GM04503 (cell line): ENCODE measurements around the gene FAM174C.
A peak's percentile ranks its signal among the peaks of the same experiment; 100 is the strongest.

Experiments used
- DNase-seq: peaks from one replicate; pipeline ENCODE4 v3.0.0-alpha.2; 2012; ENCODE audit warnings: low read depth

FAM174C gene

DNA sequence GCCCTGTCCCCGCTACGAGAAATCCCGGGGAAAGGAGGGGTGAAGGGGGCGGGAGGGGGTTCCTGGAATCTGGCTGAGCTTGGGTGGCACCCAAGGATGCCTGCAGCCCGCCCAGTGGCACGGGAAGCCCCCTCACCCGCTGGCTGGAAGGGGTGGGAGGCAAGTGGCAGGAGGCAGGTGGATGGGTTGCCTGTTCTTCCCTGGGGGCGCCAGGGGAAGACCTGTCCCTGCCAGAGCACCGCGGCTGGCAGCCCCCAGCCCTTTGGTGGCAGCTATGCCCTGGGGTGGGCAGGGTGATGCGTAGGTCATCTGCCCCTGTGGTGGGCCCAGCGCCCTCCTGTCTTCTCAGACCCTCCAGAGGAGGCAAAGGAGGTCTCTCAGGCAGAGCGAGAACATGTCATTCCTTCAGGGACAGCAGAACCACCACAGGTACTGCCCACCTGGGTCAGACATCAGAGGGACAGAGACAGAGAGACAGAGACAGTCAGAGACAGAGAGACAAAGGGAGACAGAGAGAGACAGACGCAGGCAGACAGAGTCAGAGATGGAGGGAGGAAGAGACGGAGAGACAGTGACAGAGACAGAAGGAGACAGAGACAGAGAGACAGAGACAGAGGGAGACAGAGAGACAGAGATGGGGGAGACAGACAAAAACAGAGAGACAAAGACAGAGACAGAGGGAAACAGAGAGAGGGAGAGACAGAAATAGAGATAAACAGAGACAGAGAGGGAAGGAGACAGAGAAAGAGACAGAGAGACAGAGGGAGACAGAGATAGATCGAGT is 47.1 kb downstream of the FAM174C start:
- no peak for DNase-seq

- no peak for DNase-seq
Observed at GRCh38 chr19:1324249-1324805, 49.0 kb downstream of the FAM174C start.

DNA sequence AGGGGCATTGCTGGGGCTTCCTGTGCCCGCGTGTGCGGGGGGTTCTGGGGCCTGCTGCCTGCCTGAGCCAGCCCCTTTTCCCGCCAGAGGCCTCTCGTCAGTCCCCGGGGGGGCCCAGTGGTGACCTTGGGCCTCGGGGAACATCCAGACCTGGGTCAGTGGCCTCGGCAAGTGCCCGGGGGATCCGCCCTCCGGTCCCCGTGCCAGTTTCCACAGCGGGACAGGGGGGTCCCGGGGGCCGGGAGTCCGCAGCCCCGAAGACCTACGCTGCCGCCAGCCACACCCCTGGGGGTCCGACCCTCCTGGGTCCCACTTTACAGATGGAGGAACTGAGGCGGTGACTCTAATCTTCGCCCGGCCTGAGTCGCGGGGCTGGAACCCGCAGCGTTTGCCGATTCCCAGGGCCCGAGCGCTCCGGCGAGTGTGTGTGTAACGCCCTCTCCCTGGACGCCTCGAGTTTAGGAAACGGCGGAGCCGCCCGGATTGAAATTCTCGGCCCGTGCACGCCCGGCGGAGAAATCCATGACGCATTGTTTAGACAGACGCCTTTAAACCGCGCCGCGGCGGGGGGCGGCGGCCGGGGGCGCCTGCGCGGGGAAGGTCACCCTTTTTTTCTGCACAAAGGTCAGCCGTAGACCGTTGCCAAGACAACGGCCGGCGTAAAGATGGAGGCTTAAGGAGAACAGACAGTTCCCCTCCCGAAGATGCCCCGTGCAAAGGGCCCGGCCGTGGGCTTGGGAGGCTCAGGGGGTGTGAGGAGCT is 49.7 kb downstream of the FAM174C start:
- DNase-seq: peak; percentile 25

GRCh38 chr19:1325568-1326294 is 50.4 kb downstream of the FAM174C start:
- DNase-seq: no peak

GRCh38 chr19:1327125-1327524 is 51.8 kb downstream of the FAM174C start:
- DNase-seq: no peak
